Measurements from ENCODE around the gene GAGE12D. TPM values are rescaled to one million over a fixed set of nuclear protein-coding genes. Genes with fewer than 3 reads are reported as not detected.
"Not testable (repeated sequence)": the region's sequence is repeated elsewhere in the genome, so short reads cannot be mapped to it uniquely, and the experiment has no call there.

The GAGE12D gene
- total RNA-seq, result not detected in 2 replicates

- intact Hi-C loops (cut with micrococcal nuclease), result not testable (repeated sequence)
Measured at GRCh38 chrX:49541433-49541832, at the start of gene GAGE12D. TSS of gene GAGE12D (plus strand) at chrX:49541733. CDS start at chrX:49542888, 1,155 bp downstream.

GRCh38 chrX:49531877-49532276, 9.7 kb upstream of the GAGE12D start, which contains the start of gene GAGE12C:
TSS of gene GAGE12C (plus strand) at chrX:49532177. CDS start at chrX:49533332, 1,155 bp downstream.
- H3K36me3 Mint-ChIP-seq (ENCODE audit: low read depth); H3K4me3 Mint-ChIP-seq; H3K9me3 Mint-ChIP-seq; H3K27ac Mint-ChIP-seq; H3K27me3 Mint-ChIP-seq; intact Hi-C loops (cut with micrococcal nuclease); DNase-seq; H3K4me1 Mint-ChIP-seq: not testable (repeated sequence)

More at GRCh38 chrX:49541433-49541832, at the start of gene GAGE12D:
- H3K4me3 Mint-ChIP-seq; H3K36me3 Mint-ChIP-seq (ENCODE audit: low read depth); H3K27ac Mint-ChIP-seq; H3K9me3 Mint-ChIP-seq; H3K4me1 Mint-ChIP-seq; DNase-seq; H3K27me3 Mint-ChIP-seq: not testable (repeated sequence)

- H3K9me3 Mint-ChIP-seq; H3K4me3 Mint-ChIP-seq; DNase-seq; intact Hi-C loops (cut with micrococcal nuclease); H3K27me3 Mint-ChIP-seq; H3K4me1 Mint-ChIP-seq; H3K36me3 Mint-ChIP-seq (ENCODE audit: low read depth); H3K27ac Mint-ChIP-seq: not testable (repeated sequence)
Measured at GRCh38 chrX:49550989-49551388, 9.5 kb downstream of the GAGE12D start, which contains the start of gene GAGE12E. TSS of gene GAGE12E (plus strand) at chrX:49551289. CDS start at chrX:49552444, 1,155 bp downstream.

- H3K4me3 Mint-ChIP-seq; H3K27me3 Mint-ChIP-seq; DNase-seq; H3K27ac Mint-ChIP-seq; intact Hi-C loops (cut with micrococcal nuclease); H3K36me3 Mint-ChIP-seq (ENCODE audit: low read depth); H3K4me1 Mint-ChIP-seq; H3K9me3 Mint-ChIP-seq: not testable (repeated sequence)
Measured at GRCh38 chrX:49560542-49560941, 19.0 kb downstream of the GAGE12D start, which contains the start of gene GAGE12F. TSS of gene GAGE12F (plus strand) at chrX:49560842. CDS start at chrX:49561997, 1,155 bp downstream.

- DNase-seq; H3K4me1 Mint-ChIP-seq; H3K36me3 Mint-ChIP-seq (ENCODE audit: low read depth); H3K27me3 Mint-ChIP-seq; H3K4me3 Mint-ChIP-seq; intact Hi-C loops (cut with micrococcal nuclease); H3K9me3 Mint-ChIP-seq; H3K27ac Mint-ChIP-seq: not testable (repeated sequence)
Measured at GRCh38 chrX:49568728-49569127, 27.2 kb downstream of the GAGE12D start.

GRCh38 chrX:49569152-49569551, 27.6 kb downstream of the GAGE12D start:
- H3K27ac Mint-ChIP-seq; H3K4me3 Mint-ChIP-seq; intact Hi-C loops (cut with micrococcal nuclease); H3K9me3 Mint-ChIP-seq; DNase-seq; H3K27me3 Mint-ChIP-seq; H3K4me1 Mint-ChIP-seq; H3K36me3 Mint-ChIP-seq (ENCODE audit: low read depth): not testable (repeated sequence)

- H3K36me3 Mint-ChIP-seq (ENCODE audit: low read depth); H3K9me3 Mint-ChIP-seq; H3K27me3 Mint-ChIP-seq; H3K4me1 Mint-ChIP-seq; DNase-seq; intact Hi-C loops (cut with micrococcal nuclease); H3K4me3 Mint-ChIP-seq; H3K27ac Mint-ChIP-seq: not testable (repeated sequence)
Measured at GRCh38 chrX:49570100-49570499, 28.6 kb downstream of the GAGE12D start, which contains the start of gene GAGE12G. TSS of gene GAGE12G (plus strand) at chrX:49570400. CDS start at chrX:49571555, 1,155 bp downstream.

- intact Hi-C loops (cut with micrococcal nuclease); H3K27ac Mint-ChIP-seq; DNase-seq; H3K4me3 Mint-ChIP-seq; H3K9me3 Mint-ChIP-seq; H3K4me1 Mint-ChIP-seq; H3K27me3 Mint-ChIP-seq; H3K36me3 Mint-ChIP-seq (ENCODE audit: low read depth): not testable (repeated sequence)
Measured at GRCh38 chrX:49579649-49580048, 38.1 kb downstream of the GAGE12D start, which contains the start of gene GAGE12H. TSS of gene GAGE12H (plus strand) at chrX:49579949. CDS start at chrX:49581104, 1,155 bp downstream.

GRCh38 chrX:49589196-49589595, 47.7 kb downstream of the GAGE12D start, which contains the start of gene GAGE2A:
TSS of gene GAGE2A (plus strand) at chrX:49589496. CDS start at chrX:49590651, 1,155 bp downstream.
- H3K4me3 Mint-ChIP-seq; H3K9me3 Mint-ChIP-seq; H3K4me1 Mint-ChIP-seq; H3K27ac Mint-ChIP-seq; intact Hi-C loops (cut with micrococcal nuclease); H3K27me3 Mint-ChIP-seq; H3K36me3 Mint-ChIP-seq (ENCODE audit: low read depth); DNase-seq: not testable (repeated sequence)

- H3K9me3 Mint-ChIP-seq; intact Hi-C loops (cut with micrococcal nuclease); H3K36me3 Mint-ChIP-seq (ENCODE audit: low read depth); H3K4me3 Mint-ChIP-seq; H3K27ac Mint-ChIP-seq; DNase-seq; H3K27me3 Mint-ChIP-seq; H3K4me1 Mint-ChIP-seq: not testable (repeated sequence)
Measured at GRCh38 chrX:49589769-49590478, 48.4 kb downstream of the GAGE12D start.

GRCh38 chrX:49590488-49590887, 49.0 kb downstream of the GAGE12D start:
- H3K4me1 Mint-ChIP-seq, result not testable (repeated sequence)

More at GRCh38 chrX:49590488-49590887, 49.0 kb downstream of the GAGE12D start:
- H3K4me3 Mint-ChIP-seq; H3K36me3 Mint-ChIP-seq (ENCODE audit: low read depth); H3K27ac Mint-ChIP-seq; intact Hi-C loops (cut with micrococcal nuclease); H3K27me3 Mint-ChIP-seq; H3K9me3 Mint-ChIP-seq: not testable (repeated sequence)
- peak; percentile 54 for DNase-seq

Other genes starting within 250 kb of the GAGE12D start
- gene GAGE10, start 238.1 kb upstream of the GAGE12D start, total RNA-seq, result not detected in 2 replicates
- not detected in 2 replicates for gene GAGE12J, start 219.7 kb upstream of the GAGE12D start, total RNA-seq
- gene GAGE13, start 210.2 kb upstream of the GAGE12D start, total RNA-seq, result not detected in 2 replicates
- gene GAGE12C, start 9.6 kb upstream of the GAGE12D start, total RNA-seq, result not detected in 2 replicates
- gene GAGE12E, start 9.6 kb downstream of the GAGE12D start, total RNA-seq, result not detected in 2 replicates
- gene GAGE12F, start 19.1 kb downstream of the GAGE12D start, total RNA-seq, result not detected in 2 replicates
- gene GAGE12G, start 28.7 kb downstream of the GAGE12D start, total RNA-seq, result not detected in 2 replicates
- not detected in 2 replicates for gene GAGE12H, start 38.2 kb downstream of the GAGE12D start, total RNA-seq
- gene GAGE2A, start 47.8 kb downstream of the GAGE12D start, total RNA-seq, result not detected in 2 replicates
- gene GAGE1, start 57.3 kb downstream of the GAGE12D start, total RNA-seq, result not detected in 2 replicates
- not detected in 2 replicates for gene PAGE1, start 154.3 kb downstream of the GAGE12D start, total RNA-seq

Data from activated CD4-positive, alpha-beta T cell treated with anti-CD3 and anti-CD28 coated beads, Interleukin-2, amount 10 ng/mL, durations not matched to agents 24 days and 14 days (primary cell).